Heart right ventricle (tissue), 16 donors: ENCODE results near the gene PTP4A2. TPM values are rescaled to one million over a fixed set of nuclear protein-coding genes. Genes with fewer than 3 reads are reported as not detected.

Experiments used
- ATAC-seq, 8 donors: fragments of 200-7000 bp; cut with Tn5 transposase; one replicate each; pipeline ENCODE4 v1.9.1; 2020; ENCODE audit warnings: mild to moderate bottlenecking in 8 of 8, moderate library complexity in 8 of 8, moderate number of reproducible peaks in 1 of 8
- DNase-seq, 2 donors: peaks; one replicate each; pipeline ENCODE4 v3.0.0-alpha.2; 2020
- H3K27ac ChIP-seq, 10 donors: fragments of 200-600 bp; sonication (generic) in 2 of 10; one replicate each; pipeline versions ENCODE4 v1.5.0 to v1.8.0; 2020 to 2022; ENCODE audit warnings: mild to moderate bottlenecking in 3 of 10
- H3K27me3 ChIP-seq, 7 donors: fragments of 200-600 bp; one replicate each; pipeline ENCODE4 v1.8.0; 2021 to 2022; ENCODE audit warnings: mild to moderate bottlenecking in 2 of 7
- H3K36me3 ChIP-seq, 9 donors: fragments of 200-600 bp; sonication (generic) in 1 of 9; one replicate each; pipeline versions ENCODE4 v1.5.0 to v1.8.0; 2020 to 2022; ENCODE audit warnings: mild to moderate bottlenecking in 2 of 9
- H3K4me1 ChIP-seq, 9 donors: fragments of 200-600 bp; sonication (generic) in 1 of 9; one replicate each; pipeline versions ENCODE4 v1.5.0 to v1.8.0; 2020 to 2022; ENCODE audit warnings: mild to moderate bottlenecking in 4 of 9
- H3K4me3 ChIP-seq, 10 donors: fragments of 200-600 bp; sonication (generic) in 2 of 10; one replicate each; pipeline versions ENCODE4 v1.5.0 to v1.8.0; 2020 to 2022; ENCODE audit warnings: mild to moderate bottlenecking in 7 of 10, moderate library complexity in 2 of 10
- H3K9me3 ChIP-seq, 11 donors: fragments of 200-600 bp in 10 of 11; sonication (generic) in 2 of 11; one replicate each; pipeline versions ENCODE4 v1.5.0 to v1.8.0; 2013 to 2022; ENCODE audit warnings: mild to moderate bottlenecking in 2 of 11, control low read depth in 1 of 11, moderate library complexity in 1 of 11
- WGBS, 2 donors: extraction: QIAGEN DNeasy Blood & Tissue Kit; methylation state at CpG; one replicate each; pipeline ENCODE4 v1.1.7; 2013; ENCODE audit warnings: inconsistent platforms in 1 of 2; 5-methylcytosine and 5-hydroxymethylcytosine counted together
- intact Hi-C, 10 donors: fragments of 100-400 bp; cut with DNase I; formaldehyde crosslinking; loops; one replicate each; pipeline versions ENCODE4 v1.11.1 to v1.14.2; 2022
- polyA plus RNA-seq, 2 donors: library from polyadenylated mRNA; stranded (reverse); fragments of 200-250 nt; gene quantifications; one replicate each; pipeline ENCODE4 v1.2.3, GENCODE V29; 2013
- total RNA-seq, 10 donors: library from RNA; stranded (reverse); fragmentation: NEBNext Ultra II Directional in 3 of 10; extraction: Animal tissue kit (Norgen Biotek cat#: 25700) in 3 of 10; gene quantifications; one replicate each; pipeline versions ENCODE4 v1.2.1 to v1.2.4, GENCODE V29; 2021 to 2023
- TF ChIP-seq, protein P1 (sequence below), 9 donors: fragments of 200-600 bp; sonication (generic) in 2 of 9; IDR thresholded peaks; one replicate each; pipeline versions ENCODE4 v1.5.0 to v1.8.0; 2021 to 2022; ENCODE audit warnings: antibody characterized with exemption in 9 of 9, mild to moderate bottlenecking in 5 of 9, moderate library complexity in 1 of 9
- donor health status: Arrhythmogenic right ventricular cardiomyopathy.
- donor health status: ischemic (EF 13 %, LVEDD 7.1; RV severe dilation, severe dysfunction).
- donor health status: healthy with polysubstance abuse.
- donor health status: DM: no; HTN: yes; CAD: no.
- donor health status: DM: no; HTN: no; CAD: no.
- donor health status: ischemic (EF 25% LVEDD 6.9; RV normal size, moderate dysfunction).
- donor health status: ischemic (EF 25% LVEDD 5.7; RV mildly dilated, moderate dysfunction).
- donor health status: healthy.
- donor health status: DM: yes; HTN: yes; CAD: no.
- donor health status: Ischemic cardiomyopathy.
- donor health status: ischemic (EF 35%, LVEDD 5.7; RV mildly dilated, moderate dysfunction).
- donor health status: nonischemic (EF 11% LVEDD 7.7; RV severe dilation, severe dysfunction).
- donor health status: DM: yes; HTN: yes; CAD: no.
- donor health status: PGD.
- donor health status: ischemic (EF 29% LVEDD 5.4; RV normal size, mild dysfunction).
- donor health status: nonischemic (EF 23%, LVEDD 6.1; RV moderate dilation, normal function).

Gene PTP4A2
- total and polyA plus RNA-seq, 12 donors, result 49.5 to 506 (median 223) TPM

DNA sequence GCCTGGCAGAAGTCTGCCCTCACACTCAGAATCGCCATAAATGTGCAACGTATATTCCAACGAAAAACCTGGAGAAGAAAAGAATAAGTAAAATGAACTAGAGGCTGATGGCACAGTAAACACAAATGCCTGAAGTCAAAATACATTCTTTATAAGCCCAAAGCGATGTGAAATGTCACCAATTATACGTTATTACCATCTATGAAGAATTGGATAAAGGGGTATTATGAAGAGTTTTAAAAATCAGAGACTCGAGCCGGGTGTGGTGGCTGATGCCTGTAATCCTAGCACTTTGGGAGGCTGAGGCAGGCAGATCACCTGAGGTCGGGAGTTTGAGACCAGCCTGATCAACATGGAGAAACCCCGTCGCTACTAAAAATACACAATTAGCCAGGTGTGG lies 18.6 kb downstream of the PTP4A2 start:
- 96 to 97% methylated on average over 10 of the region's 10 CpGs for WGBS, 2 donors
- intact Hi-C loops, result loop anchor here in 1 of 10 donors (10.0 kb wide), 1 partner anchor 45 kb away; no protein-coding TSS in a partner anchor
- TF ChIP-seq, protein P1, sequence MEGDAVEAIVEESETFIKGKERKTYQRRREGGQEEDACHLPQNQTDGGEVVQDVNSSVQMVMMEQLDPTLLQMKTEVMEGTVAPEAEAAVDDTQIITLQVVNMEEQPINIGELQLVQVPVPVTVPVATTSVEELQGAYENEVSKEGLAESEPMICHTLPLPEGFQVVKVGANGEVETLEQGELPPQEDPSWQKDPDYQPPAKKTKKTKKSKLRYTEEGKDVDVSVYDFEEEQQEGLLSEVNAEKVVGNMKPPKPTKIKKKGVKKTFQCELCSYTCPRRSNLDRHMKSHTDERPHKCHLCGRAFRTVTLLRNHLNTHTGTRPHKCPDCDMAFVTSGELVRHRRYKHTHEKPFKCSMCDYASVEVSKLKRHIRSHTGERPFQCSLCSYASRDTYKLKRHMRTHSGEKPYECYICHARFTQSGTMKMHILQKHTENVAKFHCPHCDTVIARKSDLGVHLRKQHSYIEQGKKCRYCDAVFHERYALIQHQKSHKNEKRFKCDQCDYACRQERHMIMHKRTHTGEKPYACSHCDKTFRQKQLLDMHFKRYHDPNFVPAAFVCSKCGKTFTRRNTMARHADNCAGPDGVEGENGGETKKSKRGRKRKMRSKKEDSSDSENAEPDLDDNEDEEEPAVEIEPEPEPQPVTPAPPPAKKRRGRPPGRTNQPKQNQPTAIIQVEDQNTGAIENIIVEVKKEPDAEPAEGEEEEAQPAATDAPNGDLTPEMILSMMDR (IDR thresholded peaks at IDR 0.05), result no peak

DNA sequence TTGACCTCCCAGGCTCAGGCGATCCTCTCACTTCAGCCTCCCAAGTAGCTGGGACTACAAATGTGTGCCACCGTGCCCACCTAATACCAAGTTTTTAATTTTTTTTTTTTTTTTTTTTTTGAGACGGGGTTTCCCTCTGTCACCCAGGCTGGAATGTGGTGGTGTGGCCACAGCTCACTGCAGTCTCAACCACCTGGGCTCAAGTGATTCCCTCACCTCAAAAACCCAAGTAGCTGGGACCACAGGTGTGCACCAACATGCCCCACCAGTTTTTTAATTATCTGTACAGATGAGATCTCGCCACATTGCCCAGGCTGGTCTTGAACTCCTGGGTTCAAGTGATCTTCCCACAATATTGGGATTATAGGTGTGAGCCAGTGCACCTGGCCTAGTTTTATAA lies 22.7 kb downstream of the PTP4A2 start:
- 81 to 93% methylated on average over 4 of the region's 4 CpGs for WGBS, 2 donors
- Histone ChIP-seq H3K4me1 (peaks cover 0 to 78% (median 21%) of the 10 kb centered on the region in 9 donors), H3K27ac (no peak overlapping the region), H3K27me3 (no peaks in the 10 kb centered on the region), H3K36me3 (peaks cover 0 to 94% (median 16%) of the 10 kb centered on the region in 9 donors), H3K4me3 (no peak overlapping the region), H3K9me3 (peaks cover 0 to 6% (median 0%) of the 10 kb centered on the region in 11 donors)
- no peak for ATAC-seq
- DNase-seq, result no peak
- intact Hi-C loops, result loop anchor here in 1 of 10 donors (10.0 kb wide), 1 partner anchor 49 kb away; no protein-coding TSS in a partner anchor
- TF ChIP-seq, protein P1 (IDR thresholded peaks at IDR 0.05), result no peak

More for the DNA sequence above, 18.6 kb downstream of the PTP4A2 start:
- Histone ChIP-seq H3K9me3 (peaks cover 0 to 6% (median 0%) of the 10 kb centered on the region in 11 donors), H3K27me3 (no peaks in the 10 kb centered on the region), H3K36me3 (peaks cover 0 to 53% (median 10%) of the 10 kb centered on the region in 9 donors), H3K4me1 (peaks cover 10 to 80% (median 38%) of the 10 kb centered on the region in 9 donors), H3K4me3 (no peak overlapping the region), H3K27ac (no peak overlapping the region)
- DNase-seq (no peak), ATAC-seq (no peak)

DNA sequence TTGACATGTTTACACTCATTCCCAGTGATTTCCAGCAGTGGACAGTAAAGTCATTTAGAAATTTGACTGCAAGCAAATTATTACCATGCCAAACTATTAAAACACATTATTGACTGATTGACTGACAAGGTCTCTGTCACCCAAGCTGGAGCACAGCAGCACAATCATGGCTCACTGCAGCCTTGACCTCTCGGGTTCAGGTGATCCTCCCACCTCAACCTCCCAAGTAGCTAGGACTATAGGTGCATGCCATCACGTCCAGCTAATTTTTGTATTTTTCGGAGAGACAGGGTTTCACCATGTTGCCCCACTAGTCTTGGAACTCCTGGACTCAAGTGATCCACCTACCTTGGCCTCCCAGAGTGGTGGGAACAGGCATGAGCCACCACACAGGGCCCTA lies 24.2 kb downstream of the PTP4A2 start:
- Histone ChIP-seq H3K27me3 (no peaks in the 10 kb centered on the region), H3K36me3 (peaks cover 0 to 100% (median 26%) of the 10 kb centered on the region in 9 donors), H3K4me1 (peaks cover 0 to 76% (median 21%) of the 10 kb centered on the region in 9 donors), H3K9me3 (no peaks in the 10 kb centered on the region), H3K27ac (no peak overlapping the region), H3K4me3 (no peak overlapping the region)
- WGBS, 2 donors, result 95 to 98% methylated on average over 3 of the region's 3 CpGs
- intact Hi-C loops, result loop anchor here in 1 of 10 donors (10.0 kb wide), 1 partner anchor 51 kb away; no protein-coding TSS in a partner anchor
- TF ChIP-seq, protein P1 (IDR thresholded peaks at IDR 0.05), result no peak
- ATAC-seq (no peak), DNase-seq (no peak)

DNA sequence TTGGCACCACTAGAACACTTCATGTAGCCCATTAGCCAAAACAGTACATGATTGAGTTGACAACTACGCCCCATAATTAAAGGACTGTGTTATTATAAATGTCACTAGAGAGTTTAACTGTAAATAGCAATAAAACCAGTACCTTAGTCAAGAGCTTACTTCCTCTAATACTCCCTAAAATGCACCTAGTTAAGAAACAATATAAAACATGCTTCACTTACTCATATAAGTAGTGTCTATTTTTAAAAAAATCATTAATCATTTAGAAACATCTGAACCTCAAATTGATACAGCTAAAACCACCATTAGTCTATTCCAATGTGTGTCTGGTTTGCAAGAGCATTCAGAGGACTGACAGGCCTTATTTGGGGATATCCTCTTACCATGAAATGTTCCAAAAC lies 25.3 kb downstream of the PTP4A2 start:
- no peak overlapping the region for H3K27ac ChIP-seq
- ATAC-seq (no peak), DNase-seq (no peak)
- TF ChIP-seq, protein P1 (IDR thresholded peaks at IDR 0.05), result no peak
- intact Hi-C loops, result loop anchor here in 1 of 10 donors (10.0 kb wide), 1 partner anchor 52 kb away; no protein-coding TSS in a partner anchor
- 90 to 95% methylated on average over 1 of the region's 1 CpG for WGBS, 2 donors
- no peaks in the 10 kb centered on the region for H3K27me3 ChIP-seq
- H3K4me3 ChIP-seq, result no peak overlapping the region
- no peaks in the 10 kb centered on the region for H3K9me3 ChIP-seq
- peaks cover 0 to 66% (median 19%) of the 10 kb centered on the region in 9 donors for H3K4me1 ChIP-seq
- peaks cover 0 to 100% (median 27%) of the 10 kb centered on the region in 9 donors for H3K36me3 ChIP-seq
